Mucosa of descending colon (tissue), 3 donors: ENCODE data around the gene SLC25A27. TPM values are rescaled to one million over a fixed set of nuclear protein-coding genes. Genes with fewer than 3 reads are reported as not detected.

Experiments
- ATAC-seq: fragments of 200-7000 bp; cut with Tn5 transposase; one replicate; pipeline ENCODE4 v1.9.1; 2020; ENCODE audit warnings: mild to moderate bottlenecking, moderate library complexity
- DNase-seq, 3 donors: peaks; one replicate each; pipeline ENCODE4 v3.0.0-alpha.2; 2020
- H3K36me3 ChIP-seq: fragments of 200-600 bp; one replicate; pipeline ENCODE4 v1.8.0; 2021; ENCODE audit warnings: low read depth, mild to moderate bottlenecking
- H3K4me1 ChIP-seq: fragments of 200-600 bp; one replicate; pipeline ENCODE4 v1.8.0; 2021; ENCODE audit warnings: low read depth, mild to moderate bottlenecking
- H3K4me3 ChIP-seq: fragments of 200-600 bp; one replicate; pipeline ENCODE4 v1.8.0; 2021; ENCODE audit warnings: mild to moderate bottlenecking
- H3K9me3 ChIP-seq: fragments of 200-600 bp; one replicate; pipeline ENCODE4 v1.8.0; 2021; ENCODE audit warnings: mild to moderate bottlenecking
- CTCF ChIP-seq: fragments of 200-600 bp; IDR thresholded peaks from one replicate; pipeline ENCODE4 v1.8.0; 2022; ENCODE audit warnings: antibody characterized with exemption, mild to moderate bottlenecking
- intact Hi-C, 2 donors: fragments of 100-400 bp; cut with DNase I in 1 of 2; cut with micrococcal nuclease in 1 of 2; formaldehyde crosslinking; loops; one replicate each; pipeline versions ENCODE4 v1.11.0 to v1.11.1; 2022; cut with DNase I, micrococcal nuclease
- total RNA-seq, 3 donors: library from RNA; stranded (reverse); fragmentation: NEBNext Ultra II Directional in 2 of 3; extraction: Animal tissue kit (Norgen Biotek cat#: 25700) in 2 of 3; gene quantifications; one replicate each; pipeline versions ENCODE4 v1.2.1 to v1.2.4, GENCODE V29; 2021 to 2023
- donor health status: DM: no; HTN: no; CAD: no; lungs with moderate emphysema.
- donor health status: DM: no; HTN: no; CAD: no.
- donor health status: DM: no; HTN: yes; CAD: no.

SLC25A27 gene
- total RNA-seq, 3 donors from 2014 or later: 12.8 to 19.5 (median 19.4) TPM

GRCh38 chr6:46657642-46658041 lies 4.9 kb downstream of the SLC25A27 start:
- peaks cover 5% of the 10 kb centered on the region for H3K4me1 ChIP-seq
- H3K4me3 ChIP-seq: no peak overlapping the region
- intact Hi-C loops: no loop called here
- H3K36me3 ChIP-seq: no peaks in the 10 kb centered on the region
- DNase-seq (no peak), ATAC-seq (no peak)
- no peak for TF ChIP-seq CTCF
- no peaks in the 10 kb centered on the region for H3K9me3 ChIP-seq

- ATAC-seq: no peak
- H3K4me3 ChIP-seq: no peak overlapping the region
- no peaks in the 10 kb centered on the region for H3K9me3 ChIP-seq
- intact Hi-C loops: no loop called here
- H3K4me1 ChIP-seq: no peaks in the 10 kb centered on the region
- no peaks in the 10 kb centered on the region for H3K36me3 ChIP-seq
- DNase-seq: no peak
- TF ChIP-seq CTCF: no peak
These were observed 8.7 kb downstream of the SLC25A27 start for GRCh38 chr6:46661483-46661882.

- no peak overlapping the region for H3K4me3 ChIP-seq
- no peak for TF ChIP-seq CTCF
- DNase-seq (no peak), ATAC-seq (no peak)
- H3K9me3 ChIP-seq: no peaks in the 10 kb centered on the region
- intact Hi-C loops: no loop called here
- no peaks in the 10 kb centered on the region for H3K4me1 ChIP-seq
- no peaks in the 10 kb centered on the region for H3K36me3 ChIP-seq
These were observed 14.6 kb downstream of the SLC25A27 start for GRCh38 chr6:46667377-46667776.

- Histone ChIP-seq H3K9me3 (no peaks in the 10 kb centered on the region), H3K36me3 (no peaks in the 10 kb centered on the region), H3K4me1 (no peaks in the 10 kb centered on the region), H3K4me3 (no peak overlapping the region)
- no peak for ATAC-seq
- intact Hi-C loops: no loop called here
- no peak for TF ChIP-seq CTCF
- DNase-seq: no peak
These were observed 21.6 kb downstream of the SLC25A27 start for GRCh38 chr6:46674410-46674809.

- no peaks in the 10 kb centered on the region for H3K4me1 ChIP-seq
- no peak overlapping the region for H3K4me3 ChIP-seq
- ATAC-seq (no peak), DNase-seq (no peak)
- intact Hi-C loops: no loop called here
- no peaks in the 10 kb centered on the region for H3K36me3 ChIP-seq
- TF ChIP-seq CTCF: no peak
- H3K9me3 ChIP-seq: no peaks in the 10 kb centered on the region
These were observed 24.0 kb downstream of the SLC25A27 start for GRCh38 chr6:46676604-46677313.

- no peak for ATAC-seq
- no peaks in the 10 kb centered on the region for H3K36me3 ChIP-seq
- intact Hi-C loops: no loop called here
These were observed 24.5 kb downstream of the SLC25A27 start for GRCh38 chr6:46677314-46677654.

More at GRCh38 chr6:46677314-46677654, 24.5 kb downstream of the SLC25A27 start:
- no peak for TF ChIP-seq CTCF
- Histone ChIP-seq H3K4me1 (no peaks in the 10 kb centered on the region), H3K4me3 (no peak overlapping the region), H3K9me3 (no peaks in the 10 kb centered on the region)
- no peak for DNase-seq
